Anterior cingulate cortex (tissue), 58 donors: ENCODE data around the gene ARHGAP31.
"Not testable (repeated sequence)": the region's sequence is repeated elsewhere in the genome, so short reads cannot be mapped to it uniquely, and the experiment has no call there.

ENCODE experiments used
- DNase-seq, 58 donors: peaks; one replicate each; lab custom pipeline; 2025; lab: John Stamatoyannopoulos, UW

ARHGAP31 gene

GRCh38 chr3:119316313-119316670 lies 22.1 kb downstream of the ARHGAP31 start:
- no peak for DNase-seq

GRCh38 chr3:119318876-119319275 lies 24.7 kb downstream of the ARHGAP31 start:
- no peak for DNase-seq

GRCh38 chr3:119319311-119319710 lies 25.1 kb downstream of the ARHGAP31 start:
- DNase-seq, result no peak

GRCh38 chr3:119320785-119321184 lies 26.6 kb downstream of the ARHGAP31 start:
- DNase-seq, result not testable (repeated sequence)

- peak in 5 of 58 donors; percentile 48 to 67 (median 60) for DNase-seq
Measured at GRCh38 chr3:119322021-119322834, 28.0 kb downstream of the ARHGAP31 start.

- peak in 56 of 58 donors; percentile 20 to 87 (median 62) for DNase-seq
Measured at GRCh38 chr3:119322835-119323722, 28.9 kb downstream of the ARHGAP31 start.

- DNase-seq, result no peak
Measured at GRCh38 chr3:119323723-119324085, 29.5 kb downstream of the ARHGAP31 start.

- no peak for DNase-seq
Measured at GRCh38 chr3:119324899-119325298, 30.7 kb downstream of the ARHGAP31 start.

- DNase-seq, result no peak
Measured at GRCh38 chr3:119326976-119327375, 32.8 kb downstream of the ARHGAP31 start.

- DNase-seq, result peak in 53 of 58 donors; percentile 14 to 91 (median 57)
Measured at GRCh38 chr3:119329551-119329950, 35.4 kb downstream of the ARHGAP31 start.

- no peak for DNase-seq
Measured at GRCh38 chr3:119330181-119330580, 36.0 kb downstream of the ARHGAP31 start.

GRCh38 chr3:119330858-119331257 lies 36.7 kb downstream of the ARHGAP31 start:
- no peak for DNase-seq

GRCh38 chr3:119331661-119332060 lies 37.5 kb downstream of the ARHGAP31 start:
- DNase-seq, result no peak

- DNase-seq, result peak in 5 of 58 donors; percentile 5 to 22 (median 5)
Measured at GRCh38 chr3:119333773-119334509, 39.8 kb downstream of the ARHGAP31 start.

- DNase-seq, result no peak
Measured at GRCh38 chr3:119336823-119337222, 42.6 kb downstream of the ARHGAP31 start.

- not testable (repeated sequence) for DNase-seq
Measured at GRCh38 chr3:119337407-119337806, 43.2 kb downstream of the ARHGAP31 start.

- DNase-seq, result no peak
Measured at GRCh38 chr3:119338754-119339153, 44.6 kb downstream of the ARHGAP31 start.

GRCh38 chr3:119340014-119340413 lies 45.8 kb downstream of the ARHGAP31 start:
- DNase-seq, result no peak

GRCh38 chr3:119340446-119340845 lies 46.3 kb downstream of the ARHGAP31 start:
- DNase-seq, result no peak

GRCh38 chr3:119342176-119342575 lies 48.0 kb downstream of the ARHGAP31 start:
- DNase-seq, result no peak

GRCh38 chr3:119343719-119344118 lies 49.5 kb downstream of the ARHGAP31 start:
- no peak for DNase-seq
